Adrenal gland (tissue), 5 donors: Measurements from ENCODE around the gene OR2AT4.
"Not testable (repeated sequence)": the region's sequence is repeated elsewhere in the genome, so short reads cannot be mapped to it uniquely, and the experiment has no call there.

Experiments used
- POLR2A ChIP-seq, 2 donors: fragments of 450-650 bp; IDR thresholded peaks; one replicate each; pipeline ENCODE4 v1.6.1; 2017; ENCODE audit warnings: antibody characterized with exemption in 2 of 2, mild to moderate bottlenecking in 2 of 2, moderate library complexity in 1 of 2
- TF ChIP-seq, protein P1 (sequence below), 6 experiments: fragments of 450-650 bp in 4 of 6; fragments of 200-600 bp in 2 of 6; sonication (generic) in 1 of 6; IDR thresholded peaks; 1 replicate in 5 of 6; 2 replicates in 1 of 6; pipeline versions ENCODE4 v1.5.1 to v1.8.0; 2016 to 2021; ENCODE audit warnings: antibody characterized with exemption in 6 of 6, mild to moderate bottlenecking in 2 of 6, moderate library complexity in 1 of 6
- donor health status: DM: no; HTN: no; CAD: no.

DNA sequence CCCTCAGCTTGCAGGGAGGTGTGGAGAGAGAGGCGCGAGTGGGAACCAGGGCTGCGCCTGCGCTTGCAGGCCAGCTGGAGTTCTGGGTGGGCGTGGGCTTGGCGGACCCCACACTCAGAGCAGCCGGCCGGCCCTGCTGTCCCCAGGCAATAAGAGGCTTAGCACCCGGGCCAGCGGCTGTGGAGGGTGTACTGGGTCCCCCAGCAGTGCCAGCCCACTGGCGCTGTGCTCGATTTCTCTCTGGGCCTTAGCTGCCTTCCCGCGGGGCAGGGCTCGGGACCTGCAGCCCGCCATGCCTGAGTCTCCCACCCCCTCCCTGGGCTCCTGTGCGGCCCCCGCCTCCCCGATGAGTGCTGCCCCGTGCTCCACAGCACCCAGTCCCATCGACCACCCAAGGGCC lies 1.5 kb upstream of the OR2AT4 start:
- not testable (repeated sequence) for TF ChIP-seq POLR2A (IDR thresholded peaks at IDR 0.05)
- TF ChIP-seq, protein P1, sequence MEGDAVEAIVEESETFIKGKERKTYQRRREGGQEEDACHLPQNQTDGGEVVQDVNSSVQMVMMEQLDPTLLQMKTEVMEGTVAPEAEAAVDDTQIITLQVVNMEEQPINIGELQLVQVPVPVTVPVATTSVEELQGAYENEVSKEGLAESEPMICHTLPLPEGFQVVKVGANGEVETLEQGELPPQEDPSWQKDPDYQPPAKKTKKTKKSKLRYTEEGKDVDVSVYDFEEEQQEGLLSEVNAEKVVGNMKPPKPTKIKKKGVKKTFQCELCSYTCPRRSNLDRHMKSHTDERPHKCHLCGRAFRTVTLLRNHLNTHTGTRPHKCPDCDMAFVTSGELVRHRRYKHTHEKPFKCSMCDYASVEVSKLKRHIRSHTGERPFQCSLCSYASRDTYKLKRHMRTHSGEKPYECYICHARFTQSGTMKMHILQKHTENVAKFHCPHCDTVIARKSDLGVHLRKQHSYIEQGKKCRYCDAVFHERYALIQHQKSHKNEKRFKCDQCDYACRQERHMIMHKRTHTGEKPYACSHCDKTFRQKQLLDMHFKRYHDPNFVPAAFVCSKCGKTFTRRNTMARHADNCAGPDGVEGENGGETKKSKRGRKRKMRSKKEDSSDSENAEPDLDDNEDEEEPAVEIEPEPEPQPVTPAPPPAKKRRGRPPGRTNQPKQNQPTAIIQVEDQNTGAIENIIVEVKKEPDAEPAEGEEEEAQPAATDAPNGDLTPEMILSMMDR (IDR thresholded peaks at IDR 0.05): not testable (repeated sequence)
